ENCODE results near the gene CPA3. TPM values are rescaled to one million over a fixed set of nuclear protein-coding genes. Genes with fewer than 3 reads are reported as not detected.

Gene CPA3
- total RNA-seq, 5 donors from 2014 or later (not counting 1 experiment from before 2014, with no cell fraction given), result 0.20 to 2.3 (median 0.75) TPM; not detected in 1

DNA sequence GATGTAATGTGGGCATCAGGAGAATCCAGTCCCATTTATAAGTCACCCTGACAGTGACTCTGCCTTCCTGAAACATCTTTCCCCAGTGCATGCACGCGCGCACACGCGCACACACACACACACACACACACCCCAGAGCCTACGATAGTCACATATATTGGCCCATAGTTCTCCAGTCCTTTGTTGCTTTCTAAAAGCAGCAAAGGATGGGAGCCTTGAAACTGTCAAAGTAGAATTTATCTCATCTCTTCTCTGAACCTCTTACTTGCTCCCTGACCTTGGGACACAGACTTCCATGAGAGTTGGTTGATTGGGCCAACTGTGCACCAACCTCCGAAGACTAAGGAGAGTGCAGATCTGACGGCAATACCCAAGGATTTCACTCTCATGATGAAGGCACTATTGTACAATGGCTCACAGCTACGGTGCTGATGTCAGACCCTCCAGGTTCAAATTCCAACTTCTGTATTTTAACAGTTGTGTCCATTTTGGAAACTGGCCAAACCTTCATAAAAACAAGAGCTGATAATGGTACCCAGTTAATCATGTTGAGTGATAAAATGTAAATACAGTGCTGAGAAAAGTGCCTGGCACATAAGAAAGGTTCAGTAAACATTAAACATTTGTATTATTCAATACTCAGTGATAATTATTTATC is 8.3 kb downstream of the CPA3 start:
- POLR2A ChIA-PET, result no interaction called here
- no peak overlapping the region for H3K4me3 ChIP-seq (ENCODE audit: control insufficient read depth in 1 of 2, extremely low read depth in 1 of 2, low read length in 1 of 2)
- no peaks in the 10 kb centered on the region for H3K27me3 ChIP-seq (replicated peaks in 1 of 2; ENCODE audit: control insufficient read depth in 2 of 2, extremely low read depth in 1 of 2, insufficient read depth in 2 of 2, low read length in 1 of 2)
- Mint-ChIP-seq H3K4me3 (no peak overlapping the region), H3K27me3 (peaks cover 5 to 7% of the 10 kb centered on the region in 2 donors), H3K9me3 (no peaks in the 10 kb centered on the region), H3K27ac (no peak overlapping the region), H3K36me3 (no peaks in the 10 kb centered on the region), H3K4me1 (no peaks in the 10 kb centered on the region)
- ATAC-seq (replicated peaks in 1 of 4) (peak in 1 of 4 experiments; percentile 23), DNase-seq (no peak)
- CTCF ChIA-PET, result interaction anchor here in 1 of 2 donors (1.2 kb wide), 1 partner anchor 12 kb away, joined by 3 read pairs; no protein-coding TSS in a partner anchor
- H3K4me1 ChIP-seq (ENCODE audit: control insufficient read depth in 1 of 2, extremely low read depth in 1 of 2, insufficient read depth in 2 of 2, low read length in 2 of 2), result no peaks in the 10 kb centered on the region
- H3K9me3 ChIP-seq, result no peaks in the 10 kb centered on the region
- WGBS (ENCODE audit: insufficient coverage), result 85% methylated on average over 9 of the region's 9 CpGs
- no peaks in the 10 kb centered on the region for H3K36me3 ChIP-seq (ENCODE audit: control insufficient read depth in 2 of 2, extremely low read depth in 1 of 2, insufficient read depth in 1 of 2, low read length in 1 of 2)
- H3K27ac ChIP-seq (ENCODE audit: low read length), result no peak overlapping the region

DNA sequence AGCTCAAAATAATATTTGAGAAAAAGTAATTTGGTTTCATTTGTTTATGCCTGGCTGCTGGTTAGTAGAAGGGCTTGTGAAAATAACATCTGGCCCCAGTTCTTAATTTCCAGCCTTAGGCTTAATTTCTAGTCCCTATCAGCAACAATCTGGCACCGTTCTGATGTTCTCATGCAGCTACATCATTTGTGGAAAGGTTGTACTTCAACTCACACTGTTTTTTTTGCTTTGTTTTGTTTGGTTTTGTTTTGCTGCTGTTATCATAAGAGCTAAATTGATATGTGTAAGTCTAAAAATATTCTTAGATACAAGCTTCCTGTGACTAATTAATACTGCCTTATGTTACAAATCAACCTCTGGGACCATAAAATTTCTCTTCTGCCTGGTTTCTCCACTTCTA is 8.9 kb downstream of the CPA3 start:
- no peaks in the 10 kb centered on the region for H3K4me1 ChIP-seq (ENCODE audit: control insufficient read depth in 1 of 2, extremely low read depth in 1 of 2, insufficient read depth in 2 of 2, low read length in 2 of 2)
- H3K4me3 Mint-ChIP-seq, result no peak overlapping the region
- peaks cover 5 to 7% of the 10 kb centered on the region in 2 donors for H3K27me3 Mint-ChIP-seq
- no peaks in the 10 kb centered on the region for H3K36me3 Mint-ChIP-seq
- no peaks in the 10 kb centered on the region for H3K9me3 Mint-ChIP-seq
- H3K4me3 ChIP-seq (ENCODE audit: control insufficient read depth in 1 of 2, extremely low read depth in 1 of 2, low read length in 1 of 2), result no peak overlapping the region
- POLR2A ChIA-PET, result no interaction called here
- H3K27ac ChIP-seq (ENCODE audit: low read length), result no peak overlapping the region
- CTCF ChIA-PET, result interaction anchor here (0.5 to 1.2 kb wide), 2 partner anchors 13 to 16 kb away, joined by 3 read pairs; no protein-coding TSS in a partner anchor
- H3K27ac Mint-ChIP-seq, result no peak overlapping the region
- no peak for ATAC-seq (replicated peaks in 1 of 4)
- no CpG with 5 or more reads among the region's 1 CpG for WGBS (ENCODE audit: insufficient coverage)
- H3K4me1 Mint-ChIP-seq, result no peaks in the 10 kb centered on the region
- no peaks in the 10 kb centered on the region for H3K27me3 ChIP-seq (replicated peaks in 1 of 2; ENCODE audit: control insufficient read depth in 2 of 2, extremely low read depth in 1 of 2, insufficient read depth in 2 of 2, low read length in 1 of 2)
- no peaks in the 10 kb centered on the region for H3K36me3 ChIP-seq (ENCODE audit: control insufficient read depth in 2 of 2, extremely low read depth in 1 of 2, insufficient read depth in 1 of 2, low read length in 1 of 2)
- DNase-seq, result no peak
- H3K9me3 ChIP-seq, result no peaks in the 10 kb centered on the region

DNA sequence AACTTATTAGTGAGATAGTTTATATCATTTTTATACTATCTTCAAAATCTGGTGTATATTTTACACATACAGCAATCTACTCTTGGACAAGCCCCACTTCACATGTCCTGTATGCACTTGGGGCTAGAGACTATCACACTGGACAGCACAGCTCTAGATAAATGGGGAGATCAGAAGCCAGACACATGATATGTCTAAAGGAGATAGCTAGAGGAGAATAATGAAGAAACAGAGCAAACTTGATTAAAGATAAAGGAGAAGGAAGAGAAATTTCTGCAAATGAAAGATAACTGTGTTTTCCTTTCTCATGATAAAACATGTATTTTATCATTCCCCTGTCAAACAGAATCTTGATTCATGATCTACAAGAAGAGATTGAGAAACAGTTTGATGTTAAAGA is 13.0 kb downstream of the CPA3 start:
- Histone ChIP-seq H3K4me3 (ENCODE audit: control insufficient read depth in 1 of 2, extremely low read depth in 1 of 2, low read length in 1 of 2) (no peak overlapping the region), H3K4me1 (ENCODE audit: control insufficient read depth in 1 of 2, extremely low read depth in 1 of 2, insufficient read depth in 2 of 2, low read length in 2 of 2) (no peaks in the 10 kb centered on the region), H3K9me3 (no peaks in the 10 kb centered on the region), H3K27ac (ENCODE audit: low read length) (no peak overlapping the region), H3K27me3 (replicated peaks in 1 of 2; ENCODE audit: control insufficient read depth in 2 of 2, extremely low read depth in 1 of 2, insufficient read depth in 2 of 2, low read length in 1 of 2) (no peaks in the 10 kb centered on the region), H3K36me3 (ENCODE audit: control insufficient read depth in 2 of 2, extremely low read depth in 1 of 2, insufficient read depth in 1 of 2, low read length in 1 of 2) (no peaks in the 10 kb centered on the region)
- no peak overlapping the region for H3K27ac Mint-ChIP-seq
- DNase-seq (no peak), ATAC-seq (replicated peaks in 1 of 4) (no peak)
- no peak overlapping the region for H3K4me3 Mint-ChIP-seq
- no peaks in the 10 kb centered on the region for H3K36me3 Mint-ChIP-seq
- H3K9me3 Mint-ChIP-seq, result no peaks in the 10 kb centered on the region
- ChIA-PET CTCF (no interaction called here), POLR2A (no interaction called here)
- H3K4me1 Mint-ChIP-seq, result no peaks in the 10 kb centered on the region
- peaks cover 4 to 7% of the 10 kb centered on the region in 2 donors for H3K27me3 Mint-ChIP-seq

DNA sequence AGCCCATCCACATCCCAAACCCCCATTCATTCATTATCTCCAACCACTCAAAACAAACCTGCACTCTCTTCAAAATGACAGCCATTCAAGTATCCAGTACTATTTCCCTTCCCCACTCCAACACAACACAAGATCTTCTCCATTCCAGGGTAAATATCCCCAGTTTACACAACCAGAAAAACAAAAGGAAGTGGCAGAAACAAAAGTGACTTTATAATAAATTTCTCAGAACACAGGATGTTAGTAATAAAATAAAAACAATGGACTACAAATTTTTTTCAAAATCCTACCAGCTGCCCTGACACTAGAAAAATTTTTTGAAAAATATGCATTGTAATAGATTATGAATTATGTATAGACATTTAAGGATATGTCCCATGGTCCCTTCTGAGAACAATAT is 14.2 kb downstream of the CPA3 start:
- Histone ChIP-seq H3K27ac (ENCODE audit: low read length) (no peak overlapping the region), H3K27me3 (replicated peaks in 1 of 2; ENCODE audit: control insufficient read depth in 2 of 2, extremely low read depth in 1 of 2, insufficient read depth in 2 of 2, low read length in 1 of 2) (no peaks in the 10 kb centered on the region), H3K9me3 (no peaks in the 10 kb centered on the region), H3K4me3 (ENCODE audit: control insufficient read depth in 1 of 2, extremely low read depth in 1 of 2, low read length in 1 of 2) (no peak overlapping the region), H3K36me3 (ENCODE audit: control insufficient read depth in 2 of 2, extremely low read depth in 1 of 2, insufficient read depth in 1 of 2, low read length in 1 of 2) (no peaks in the 10 kb centered on the region), H3K4me1 (ENCODE audit: control insufficient read depth in 1 of 2, extremely low read depth in 1 of 2, insufficient read depth in 2 of 2, low read length in 2 of 2) (no peaks in the 10 kb centered on the region)
- Mint-ChIP-seq H3K27me3 (peaks cover 4 to 7% of the 10 kb centered on the region in 2 donors), H3K9me3 (no peaks in the 10 kb centered on the region), H3K36me3 (no peaks in the 10 kb centered on the region), H3K4me1 (no peaks in the 10 kb centered on the region), H3K27ac (no peak overlapping the region), H3K4me3 (no peak overlapping the region)
- ChIA-PET POLR2A (no interaction called here), CTCF (interaction anchor here in 1 of 2 donors (0.6 kb wide), 1 partner anchor 64 kb away, joined by 4 read pairs; no protein-coding TSS in a partner anchor)
- no peak for DNase-seq
- no peak for ATAC-seq (replicated peaks in 1 of 4)

DNA sequence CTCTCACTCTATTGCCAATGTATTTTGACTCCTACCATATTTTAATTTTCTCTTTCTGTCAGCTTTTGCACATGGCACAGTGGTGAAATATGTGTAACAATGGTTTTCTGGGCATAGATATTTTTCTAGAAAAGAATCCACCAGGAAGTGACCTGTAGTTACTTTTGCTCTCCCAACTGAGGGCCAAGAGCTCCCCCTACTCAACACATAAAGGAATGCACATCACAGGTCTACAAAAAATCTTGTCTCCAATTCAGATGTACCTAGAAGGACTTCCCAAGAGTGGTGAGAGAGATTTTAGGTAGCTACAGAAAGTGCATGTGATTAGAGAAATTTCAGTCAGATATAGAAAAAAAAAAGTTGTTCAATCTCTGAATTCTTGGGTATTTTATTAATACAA is 15.6 kb downstream of the CPA3 start:
- Mint-ChIP-seq H3K27ac (no peak overlapping the region), H3K4me1 (no peaks in the 10 kb centered on the region), H3K36me3 (no peaks in the 10 kb centered on the region), H3K9me3 (no peaks in the 10 kb centered on the region), H3K27me3 (peaks cover 4 to 9% of the 10 kb centered on the region in 2 donors), H3K4me3 (no peak overlapping the region)
- Histone ChIP-seq H3K9me3 (no peaks in the 10 kb centered on the region), H3K27me3 (replicated peaks in 1 of 2; ENCODE audit: control insufficient read depth in 2 of 2, extremely low read depth in 1 of 2, insufficient read depth in 2 of 2, low read length in 1 of 2) (no peaks in the 10 kb centered on the region), H3K4me1 (ENCODE audit: control insufficient read depth in 1 of 2, extremely low read depth in 1 of 2, insufficient read depth in 2 of 2, low read length in 2 of 2) (no peaks in the 10 kb centered on the region), H3K27ac (ENCODE audit: low read length) (no peak overlapping the region), H3K4me3 (ENCODE audit: control insufficient read depth in 1 of 2, extremely low read depth in 1 of 2, low read length in 1 of 2) (no peak overlapping the region), H3K36me3 (ENCODE audit: control insufficient read depth in 2 of 2, extremely low read depth in 1 of 2, insufficient read depth in 1 of 2, low read length in 1 of 2) (no peaks in the 10 kb centered on the region)
- ATAC-seq (replicated peaks in 1 of 4), result no peak
- ChIA-PET POLR2A (no interaction called here), CTCF (interaction anchor here (0.6 to 1.9 kb wide), 2 partner anchors 19 to 1823 kb away, joined by 3 to 5 read pairs; partner anchors contain the start of gene ERICH6 (in 1 of the 2))
- DNase-seq, result no peak

DNA sequence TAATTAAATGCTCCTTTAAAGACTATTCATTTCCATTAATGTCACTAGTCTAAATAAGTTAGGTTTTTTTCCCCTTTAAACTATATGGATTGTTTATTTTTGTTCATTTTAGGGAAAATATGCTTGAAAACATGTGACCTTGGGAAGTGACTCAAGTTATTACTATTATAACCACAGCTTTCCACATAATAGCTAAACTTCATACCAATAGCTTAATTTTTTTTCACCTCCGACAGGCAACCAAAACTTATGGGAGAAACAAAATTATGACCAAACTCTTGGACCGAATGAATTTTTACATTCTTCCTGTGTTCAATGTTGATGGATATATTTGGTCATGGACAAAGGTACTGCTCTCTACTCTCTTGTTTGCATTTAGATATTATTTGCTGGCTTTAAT is 16.2 kb downstream of the CPA3 start:
- CTCF ChIA-PET, result interaction anchor here in 1 of 2 donors (1.9 kb wide), 1 partner anchor 20 kb away, joined by 5 read pairs; no protein-coding TSS in a partner anchor
- Mint-ChIP-seq H3K27ac (no peak overlapping the region), H3K4me1 (no peaks in the 10 kb centered on the region), H3K4me3 (no peak overlapping the region), H3K9me3 (no peaks in the 10 kb centered on the region), H3K36me3 (no peaks in the 10 kb centered on the region), H3K27me3 (peaks cover 4 to 9% of the 10 kb centered on the region in 2 donors)
- no peaks in the 10 kb centered on the region for H3K9me3 ChIP-seq
- POLR2A ChIA-PET, result no interaction called here
- H3K4me1 ChIP-seq (ENCODE audit: control insufficient read depth in 1 of 2, extremely low read depth in 1 of 2, insufficient read depth in 2 of 2, low read length in 2 of 2), result no peaks in the 10 kb centered on the region
- DNase-seq, result no peak
- no peaks in the 10 kb centered on the region for H3K36me3 ChIP-seq (ENCODE audit: control insufficient read depth in 2 of 2, extremely low read depth in 1 of 2, insufficient read depth in 1 of 2, low read length in 1 of 2)
- H3K27ac ChIP-seq (ENCODE audit: low read length), result no peak overlapping the region
- WGBS (ENCODE audit: insufficient coverage), result no CpG with 5 or more reads among the region's 2 CpGs
- no peak overlapping the region for H3K4me3 ChIP-seq (ENCODE audit: control insufficient read depth in 1 of 2, extremely low read depth in 1 of 2, low read length in 1 of 2)
- no peaks in the 10 kb centered on the region for H3K27me3 ChIP-seq (replicated peaks in 1 of 2; ENCODE audit: control insufficient read depth in 2 of 2, extremely low read depth in 1 of 2, insufficient read depth in 2 of 2, low read length in 1 of 2)
- ATAC-seq (replicated peaks in 1 of 4), result no peak

Data from T-cell (primary cell).